Astrocyte (in vitro differentiated cells and primary cell): Measurements from ENCODE around the gene ACTL6B. TPM values are rescaled to one million over a fixed set of nuclear protein-coding genes. Genes with fewer than 3 reads are reported as not detected.

Source experiments
- DNase-seq: peaks from one replicate; pipeline ENCODE4 v3.0.0-alpha.2; 2010; ENCODE audit warnings: low read depth
- FAIRE-seq: peaks from 2 replicates; lab custom pipeline; 2011; peaks lifted over from hg19 to GRCh38; lab: Jason Lieb, UNC
- H2AFZ ChIP-seq: 2 replicates; pipeline ENCODE4 v1.6.0; 2012; ENCODE audit warnings: low read depth, low read length, inconsistent platforms
- H3K27ac ChIP-seq: 2 replicates; pipeline ENCODE4 v1.5.1; 2011; ENCODE audit warnings: low read depth, low read length, inconsistent platforms
- H3K27me3 ChIP-seq: 2 replicates; pipeline ENCODE4 v1.6.0; 2011; ENCODE audit warnings: low read length, inconsistent platforms; ENCODE audit not compliant: insufficient read depth
- H3K36me3 ChIP-seq: 2 replicates; pipeline ENCODE4 v1.5.1; 2011; ENCODE audit warnings: low read length, inconsistent platforms; ENCODE audit not compliant: insufficient read depth
- H3K4me1 ChIP-seq: 2 replicates; pipeline ENCODE4 v1.5.1; 2011; ENCODE audit warnings: low read length, inconsistent platforms; ENCODE audit not compliant: insufficient read depth
- H3K4me2 ChIP-seq: 2 replicates; pipeline ENCODE4 v1.6.0; 2012; ENCODE audit warnings: low read length, inconsistent platforms
- H3K4me3 ChIP-seq: 2 replicates; pipeline ENCODE4 v1.5.1; 2011; ENCODE audit warnings: low read depth, mild to moderate bottlenecking, low read length, inconsistent platforms; ENCODE audit not compliant: insufficient read depth
- H3K79me2 ChIP-seq: 2 replicates; pipeline ENCODE4 v1.6.0; 2012; ENCODE audit warnings: mild to moderate bottlenecking, low read length, inconsistent platforms; ENCODE audit not compliant: insufficient read depth
- H3K9ac ChIP-seq: 2 replicates; pipeline ENCODE4 v1.6.0; 2012; ENCODE audit warnings: mild to moderate bottlenecking, low read length, inconsistent platforms
- H3K9me3 ChIP-seq: 2 replicates; pipeline ENCODE4 v1.5.1; 2012; ENCODE audit warnings: low read depth, mild to moderate bottlenecking, low read length, inconsistent platforms; ENCODE audit not compliant: insufficient read depth
- H4K20me1 ChIP-seq: 2 replicates; pipeline ENCODE4 v1.6.0; 2012; ENCODE audit warnings: low read length, inconsistent platforms; ENCODE audit not compliant: insufficient read depth
- H3K27ac Mint-ChIP-seq: one replicate; pipeline ENCODE4 v1.8.0; 2021; ENCODE audit warnings: mild to moderate bottlenecking, mixed read lengths; ENCODE audit not compliant: unreplicated experiment
- H3K27me3 Mint-ChIP-seq: one replicate; pipeline ENCODE4 v1.8.0; 2021; ENCODE audit warnings: low read depth, mixed read lengths; ENCODE audit not compliant: unreplicated experiment
- H3K36me3 Mint-ChIP-seq: one replicate; pipeline ENCODE4 v1.8.0; 2021; ENCODE audit warnings: low read depth, mixed read lengths; ENCODE audit not compliant: unreplicated experiment
- H3K4me1 Mint-ChIP-seq: one replicate; pipeline ENCODE4 v1.8.0; 2021; ENCODE audit warnings: low read depth, mixed read lengths; ENCODE audit not compliant: unreplicated experiment
- H3K4me3 Mint-ChIP-seq: one replicate; pipeline ENCODE4 v1.8.0; 2021; ENCODE audit warnings: mild to moderate bottlenecking, moderate library complexity, mixed read lengths; ENCODE audit not compliant: unreplicated experiment
- H3K9me3 Mint-ChIP-seq: one replicate; pipeline ENCODE4 v1.8.0; 2021; ENCODE audit warnings: mild to moderate bottlenecking, mixed read lengths; ENCODE audit not compliant: unreplicated experiment
- CTCF ChIP-seq: IDR thresholded peaks from 2 replicates; pipeline ENCODE4 v1.5.1; 2011; ENCODE audit warnings: low read depth, mild to moderate bottlenecking, inconsistent platforms, low read length, moderate library complexity; ENCODE audit not compliant: insufficient read depth
- EZH2 ChIP-seq: IDR thresholded peaks from 2 replicates; pipeline ENCODE4 v1.6.1; 2012; ENCODE audit warnings: mild to moderate bottlenecking, low read length, inconsistent platforms; ENCODE audit not compliant: insufficient read depth
- total RNA-seq: library from RNA; stranded (reverse); gene quantifications from 2 replicates; pipeline ENCODE4 v1.2.1, GENCODE V29; 2021

Gene ACTL6B
- total RNA-seq, 1 donor from 2014 or later: not detected

GRCh38 chr7:100675105-100675451 lies 18.8 kb upstream of the ACTL6B start:
- H3K36me3 Mint-ChIP-seq: peaks cover 7% of the 10 kb centered on the region
- H3K4me3 Mint-ChIP-seq: peak overlapping the region; percentile 90
- Histone ChIP-seq H2AFZ (no peak overlapping the region), H3K36me3 (no peaks in the 10 kb centered on the region), H4K20me1 (peaks cover 42% of the 10 kb centered on the region), H3K4me1 (peaks cover 5% of the 10 kb centered on the region), H3K27ac (peak overlapping the region; percentile 19), H3K4me3 (peak overlapping the region; percentile 83), H3K27me3 (no peaks in the 10 kb centered on the region), H3K9ac (peak overlapping the region; percentile 92), H3K4me2 (peak overlapping the region; percentile 85), H3K9me3 (no peaks in the 10 kb centered on the region), H3K79me2 (peaks cover 47% of the 10 kb centered on the region)
- TF ChIP-seq CTCF (no peak), EZH2 (no peak)
- H3K27ac Mint-ChIP-seq: no peak overlapping the region
- FAIRE-seq (no peak), DNase-seq (no peak)
- H3K4me1 Mint-ChIP-seq: peaks cover 4% of the 10 kb centered on the region
- H3K27me3 Mint-ChIP-seq: peaks cover 6% of the 10 kb centered on the region
- no peaks in the 10 kb centered on the region for H3K9me3 Mint-ChIP-seq

GRCh38 chr7:100674411-100675104 lies 18.3 kb upstream of the ACTL6B start:
- no peak for DNase-seq
- no peaks in the 10 kb centered on the region for H3K36me3 ChIP-seq
- no peaks in the 10 kb centered on the region for H3K9me3 ChIP-seq
- Mint-ChIP-seq H3K36me3 (peaks cover 7% of the 10 kb centered on the region), H3K4me1 (peaks cover 4% of the 10 kb centered on the region), H3K9me3 (no peaks in the 10 kb centered on the region), H3K27ac (peak overlapping the region; percentile 83), H3K4me3 (peak overlapping the region; percentile 90), H3K27me3 (peaks cover 6% of the 10 kb centered on the region)
- no peak overlapping the region for H2AFZ ChIP-seq
- no peaks in the 10 kb centered on the region for H3K27me3 ChIP-seq
- H3K4me1 ChIP-seq: peaks cover 5% of the 10 kb centered on the region
- peak overlapping the region; percentile 83 for H3K4me3 ChIP-seq
- no peak for FAIRE-seq
- peak overlapping the region; percentile 50 for H3K27ac ChIP-seq
- H4K20me1 ChIP-seq: peaks cover 37% of the 10 kb centered on the region
- TF ChIP-seq CTCF: no peak
- TF ChIP-seq EZH2: no peak
- peak overlapping the region; percentile 92 for H3K9ac ChIP-seq
- H3K4me2 ChIP-seq: peak overlapping the region; percentile 85
- peaks cover 47% of the 10 kb centered on the region for H3K79me2 ChIP-seq

- Histone ChIP-seq H2AFZ (peak overlapping the region; percentile 80), H3K9ac (peak overlapping the region; percentile 92), H3K79me2 (peaks cover 47% of the 10 kb centered on the region), H3K36me3 (no peaks in the 10 kb centered on the region), H3K27ac (peak overlapping the region; percentile 99), H4K20me1 (peaks cover 31% of the 10 kb centered on the region), H3K4me1 (peaks cover 5% of the 10 kb centered on the region), H3K27me3 (no peaks in the 10 kb centered on the region), H3K4me3 (peak overlapping the region; percentile 83), H3K9me3 (no peaks in the 10 kb centered on the region), H3K4me2 (peak overlapping the region; percentile 85)
- H3K9me3 Mint-ChIP-seq: no peaks in the 10 kb centered on the region
- FAIRE-seq (no peak), DNase-seq (peak; percentile 20)
- H3K4me1 Mint-ChIP-seq: peaks cover 4% of the 10 kb centered on the region
- H3K36me3 Mint-ChIP-seq: peaks cover 9% of the 10 kb centered on the region
- peaks cover 6% of the 10 kb centered on the region for H3K27me3 Mint-ChIP-seq
- peak overlapping the region; percentile 62 for H3K27ac Mint-ChIP-seq
- TF ChIP-seq CTCF (no peak), EZH2 (no peak)
- H3K4me3 Mint-ChIP-seq: peak overlapping the region; percentile 90
These were observed 17.7 kb upstream of the ACTL6B start for GRCh38 chr7:100673942-100674410.
